SK-N-SH (cell line): ENCODE results near the gene KIF11. TPM values are rescaled to one million over a fixed set of nuclear protein-coding genes. Genes with fewer than 3 reads are reported as not detected.

Experiments used
- CTCF ChIA-PET: fragments of 300-600, 350-600 bp; formaldehyde crosslinking; extraction: SDS; loops from one replicate; lab custom pipeline; 2021; lab: Yijun Ruan, JAX
- POLR2A ChIA-PET: fragments of 350-600 bp; sonication (Branson Sonifier 250); formaldehyde crosslinking; extraction: SDS; loops from one replicate; lab custom pipeline; 2020; ENCODE audit warnings: antibody characterized with exemption, inconsistent platforms; lab: Yijun Ruan, JAX
- DNase-seq: peaks from one replicate; pipeline ENCODE4 v3.0.0; 2012
- H2AFZ ChIP-seq: fragments of 200-600 bp; sonication (generic); 2 replicates; pipeline ENCODE4 v1.8.1; 2016; ENCODE audit warnings: antibody characterized with exemption, mild to moderate bottlenecking, low read depth
- H3F3A ChIP-seq: fragments of 200-600 bp; sonication (generic); replicated peaks from 2 replicates; pipeline ENCODE3; 2016; ENCODE audit warnings: antibody characterized with exemption, mild to moderate bottlenecking; ENCODE audit not compliant: insufficient read depth
- H3K27ac ChIP-seq, 2 experiments: fragments of 200-500 bp in 1 of 2; fragments of 200-600 bp in 1 of 2; sonication (Bioruptor generic) in 1 of 2; sonication (generic), shearing (Covaris generic) in 1 of 2; 2 replicates each; pipeline versions ENCODE4 v1.5.1 to v1.6.1; 2014 to 2016; ENCODE audit warnings: low read depth in 2 of 2, inconsistent platforms in 1 of 2, low read length in 1 of 2, mild to moderate bottlenecking in 1 of 2, mixed read lengths in 1 of 2
- H3K27me3 ChIP-seq: fragments of 200-600 bp; sonication (generic), shearing (Covaris generic); 2 replicates; pipeline ENCODE4 v1.6.1; 2016; ENCODE audit warnings: mixed run types; ENCODE audit not compliant: insufficient read depth
- H3K36me3 ChIP-seq, 2 experiments: fragments of 200-500 bp in 1 of 2; fragments of 200-600 bp in 1 of 2; sonication (Bioruptor generic) in 1 of 2; sonication (generic) in 1 of 2; replicated peaks in 1 of 2; 2 replicates each; pipeline versions ENCODE3 to v1.5.1; 2014 to 2016; ENCODE audit warnings: low read length in 1 of 2, mild to moderate bottlenecking in 1 of 2; ENCODE audit not compliant: insufficient read depth in 2 of 2, control insufficient read depth in 1 of 2
- H3K4me1 ChIP-seq, 2 experiments: fragments of 200-500 bp in 1 of 2; fragments of 200-600 bp in 1 of 2; sonication (Bioruptor generic) in 1 of 2; sonication (generic), shearing (Covaris generic) in 1 of 2; 2 replicates each; pipeline versions ENCODE4 v1.5.1 to v1.6.1; 2014 to 2016; ENCODE audit warnings: low read depth in 1 of 2, low read length in 1 of 2, mixed run types in 1 of 2; ENCODE audit not compliant: insufficient read depth in 2 of 2, control insufficient read depth in 1 of 2
- H3K4me2 ChIP-seq: fragments of 200-600 bp; sonication (generic), shearing (Covaris generic); 2 replicates; pipeline ENCODE4 v1.6.1; 2017; ENCODE audit warnings: mixed run types
- H3K4me3 ChIP-seq, 2 experiments: fragments of 200-500 bp in 1 of 2; fragments of 200-600 bp in 1 of 2; sonication (Bioruptor generic) in 1 of 2; sonication (generic), shearing (Covaris generic) in 1 of 2; 2 replicates each; pipeline versions ENCODE4 v1.5.1 to v1.8.1; 2014 to 2016; ENCODE audit warnings: low read depth in 2 of 2, inconsistent platforms in 1 of 2, low read length in 1 of 2, mild to moderate bottlenecking in 1 of 2, mixed read lengths in 1 of 2, moderate library complexity in 1 of 2
- H3K79me2 ChIP-seq: fragments of 200-600 bp; sonication (generic); 2 replicates; pipeline ENCODE4 v1.8.1; 2017; ENCODE audit warnings: mild to moderate bottlenecking; ENCODE audit not compliant: insufficient read depth
- H3K9ac ChIP-seq: fragments of 200-600 bp; sonication (generic); 2 replicates; pipeline ENCODE4 v1.6.1; 2017; ENCODE audit warnings: mixed run types
- H3K9me2 ChIP-seq: fragments of 200-600 bp; sonication (generic); 2 replicates; pipeline ENCODE4 v1.6.1; 2017; ENCODE audit warnings: mixed run types
- H3K9me3 ChIP-seq: fragments of 200-600 bp; sonication (generic); 2 replicates; pipeline ENCODE4 v1.6.1; 2017; ENCODE audit warnings: mixed run types, mild to moderate bottlenecking, moderate library complexity
- H4K20me1 ChIP-seq: fragments of 200-600 bp; sonication (generic); 2 replicates; pipeline ENCODE4 v1.6.1; 2017; ENCODE audit warnings: mild to moderate bottlenecking, mixed run types; ENCODE audit not compliant: insufficient read depth
- CTCF ChIP-seq: fragments of 200-600 bp; sonication (generic); IDR thresholded peaks from 2 replicates; pipeline ENCODE4 v1.6.1; 2017; ENCODE audit warnings: antibody characterized with exemption, mild to moderate bottlenecking, moderate library complexity
- ELF1 ChIP-seq: IDR thresholded peaks from 2 replicates; pipeline ENCODE4 v1.4.0; 2012
- EP300 ChIP-seq, 2 experiments: IDR thresholded peaks; 2 replicates each; pipeline versions ENCODE4 v1.4.0 to v1.6.1; 2012; ENCODE audit warnings: borderline replicate concordance in 1 of 2, low read depth in 1 of 2, low read length in 1 of 2
- EZH2phosphoT487 ChIP-seq: fragments of 200-600 bp; sonication (generic); IDR thresholded peaks from 2 replicates; pipeline ENCODE4 v1.6.1; 2017; ENCODE audit warnings: low read depth, mixed run types, mild to moderate bottlenecking, antibody characterized with exemption, moderate library complexity, borderline replicate concordance
- FOSL2 ChIP-seq: IDR thresholded peaks from 2 replicates; pipeline ENCODE4 v1.4.0; 2012; ENCODE audit warnings: low read depth, mild to moderate bottlenecking, moderate library complexity, borderline replicate concordance
- FOXJ3 ChIP-seq: sonication (generic); formaldehyde crosslinking; IDR thresholded peaks from 2 replicates; pipeline ENCODE4 v1.5.1; 2020; ENCODE audit warnings: mild to moderate bottlenecking, missing genetic modification reagents
- FOXM1 ChIP-seq: IDR thresholded peaks from 2 replicates; pipeline ENCODE4 v1.4.0; 2012; ENCODE audit warnings: low read depth, mild to moderate bottlenecking
- GABPA ChIP-seq: IDR thresholded peaks from 2 replicates; pipeline ENCODE4 v1.4.0; 2012; ENCODE audit warnings: low read depth, mild to moderate bottlenecking
- IRF3 ChIP-seq: fragments of 150-350 bp; IDR thresholded peaks from 2 replicates; pipeline ENCODE4 v1.6.1; 2016; ENCODE audit warnings: mild to moderate bottlenecking, low read depth, low read length
- JUND ChIP-seq: IDR thresholded peaks from 2 replicates; pipeline ENCODE4 v1.4.0; 2012
- MAX ChIP-seq: IDR thresholded peaks from 2 replicates; pipeline ENCODE4 v1.4.0; 2012; ENCODE audit warnings: low read depth
- MXI1 ChIP-seq: IDR thresholded peaks from 2 replicates; pipeline ENCODE4 v1.6.1; 2012; ENCODE audit warnings: mild to moderate bottlenecking, low read depth, low read length, improper control_type of control experiment
- NFIC ChIP-seq: IDR thresholded peaks from 2 replicates; pipeline ENCODE4 v1.4.0; 2012; ENCODE audit warnings: borderline replicate concordance
- NRF1 ChIP-seq: IDR thresholded peaks from 2 replicates; pipeline ENCODE4 v1.6.1; 2012; ENCODE audit warnings: low read depth, mild to moderate bottlenecking, low read length
- POLR2AphosphoS5 ChIP-seq: IDR thresholded peaks from 2 replicates; pipeline ENCODE4 v1.6.1; 2012; ENCODE audit warnings: low read depth, low read length
- RAD21 ChIP-seq: IDR thresholded peaks from 2 replicates; pipeline ENCODE4 v1.6.1; 2012; ENCODE audit warnings: mild to moderate bottlenecking, low read length
- RFX5 ChIP-seq: IDR thresholded peaks from 2 replicates; pipeline ENCODE4 v1.6.1; 2012; ENCODE audit warnings: mild to moderate bottlenecking, improper control_type of control experiment, low read length
- RXRA ChIP-seq: IDR thresholded peaks from 2 replicates; pipeline ENCODE4 v1.4.0; 2012; ENCODE audit warnings: low read depth, mild to moderate bottlenecking, borderline replicate concordance
- SIN3A ChIP-seq: IDR thresholded peaks from 2 replicates; pipeline ENCODE4 v1.6.1; 2012; ENCODE audit warnings: low read depth, mild to moderate bottlenecking, low read length, moderate library complexity, borderline replicate concordance
- SMC3 ChIP-seq: IDR thresholded peaks from 2 replicates; pipeline ENCODE4 v1.6.1; 2012; ENCODE audit warnings: low read depth, low read length, improper control_type of control experiment
- TAF1 ChIP-seq: IDR thresholded peaks from 2 replicates; pipeline ENCODE4 v1.6.1; 2012; ENCODE audit warnings: low read depth, mild to moderate bottlenecking, low read length, moderate library complexity, borderline replicate concordance
- TCF12 ChIP-seq: IDR thresholded peaks from 2 replicates; pipeline ENCODE4 v1.4.0; 2012
- TEAD4 ChIP-seq: IDR thresholded peaks from 2 replicates; pipeline ENCODE4 v1.4.0; 2012; ENCODE audit warnings: mild to moderate bottlenecking, borderline replicate concordance; ENCODE audit not compliant: insufficient read depth
- USF1 ChIP-seq: IDR thresholded peaks from 2 replicates; pipeline ENCODE4 v1.4.0; 2012; ENCODE audit warnings: low read depth, borderline replicate concordance
- ZBTB33 ChIP-seq: IDR thresholded peaks from 2 replicates; pipeline ENCODE4 v1.4.0; 2012; ENCODE audit warnings: low read depth, borderline replicate concordance
- whole genome bisulfite sequencing: methylation state at CpG from one replicate; pipeline ENCODE4 v1.1.6; 2017; ENCODE audit warnings: low lambda C conversion rate; 5-methylcytosine and 5-hydroxymethylcytosine counted together
- polyA plus RNA-seq, 3 experiments: library from polyadenylated mRNA; depleted of rRNA; stranded (reverse); fragments of >200 nt; gene quantifications; 2 replicates each; pipeline ENCODE4 v1.2.3, GENCODE V29; 2012

KIF11 gene
- polyA plus RNA-seq, 1 of the 3 experiments (the other 2 are of a cell fraction): 4.0 TPM

- no peak for DNase-seq
- ChIA-PET POLR2A (no interaction called here), CTCF (no interaction called here)
- H3K79me2 ChIP-seq: peaks cover 47% of the 10 kb centered on the region
- no peaks in the 10 kb centered on the region for H3K4me1 ChIP-seq
- H3K36me3 ChIP-seq: peaks cover 12 to 49% of the 10 kb centered on the region in 2 experiments
- 95% methylated on average over 3 of the region's 3 CpGs for WGBS
- peaks cover 3% of the 10 kb centered on the region; the same call in 1 of the 2 replicates for H4K20me1 ChIP-seq
- no peak overlapping the region for H2AFZ ChIP-seq
- no peak overlapping the region for H3K9ac ChIP-seq
- no peaks in the 10 kb centered on the region for H3K9me3 ChIP-seq
- H3K4me2 ChIP-seq: no peak overlapping the region
- H3K4me3 ChIP-seq: no peak overlapping the region
- H3F3A ChIP-seq: no peaks in the 10 kb centered on the region
- H3K9me2 ChIP-seq: no peaks in the 10 kb centered on the region
- TF ChIP-seq FOXM1 (no peak), SIN3A (no peak), RFX5 (no peak), ELF1 (no peak), EP300 (IDR thresholded peaks at IDR 0.05; ENCODE audit: borderline replicate concordance in 1 of 2, low read depth in 1 of 2, low read length in 1 of 2) (no peak), SMC3 (no peak), EZH2phosphoT487 (no peak), CTCF (no peak), ZBTB33 (no peak), NFIC (no peak), IRF3 (no peak), TEAD4 (no peak), MXI1 (no peak)
- no peaks in the 10 kb centered on the region for H3K27me3 ChIP-seq
- H3K27ac ChIP-seq: no peak overlapping the region
These were observed 22.6 kb downstream of the KIF11 start for GRCh38 chr10:92615515-92615914.

GRCh38 chr10:92619368-92619767, 26.4 kb downstream of the KIF11 start:
- no peak overlapping the region for H3K9ac ChIP-seq
- H3K4me3 ChIP-seq: no peak overlapping the region
- H3K36me3 ChIP-seq: peaks cover 2 to 51% of the 10 kb centered on the region in 2 experiments
- DNase-seq: no peak
- ChIA-PET CTCF (interaction anchor here (1.6 kb wide), 1 partner anchor 223 kb away, joined by 3 read pairs; no protein-coding TSS in a partner anchor), POLR2A (no interaction called here)
- no peak overlapping the region for H3K4me2 ChIP-seq
- no peaks in the 10 kb centered on the region for H3K9me2 ChIP-seq
- no peaks in the 10 kb centered on the region for H3K27me3 ChIP-seq
- no peaks in the 10 kb centered on the region for H3K9me3 ChIP-seq
- peaks cover 27% of the 10 kb centered on the region for H3K79me2 ChIP-seq
- no peak overlapping the region for H3K27ac ChIP-seq
- H3F3A ChIP-seq: peaks cover 4% of the 10 kb centered on the region
- no peaks in the 10 kb centered on the region for H3K4me1 ChIP-seq
- no peak overlapping the region for H2AFZ ChIP-seq
- no peaks in the 10 kb centered on the region for H4K20me1 ChIP-seq
- TF ChIP-seq EZH2phosphoT487 (no peak), FOXJ3 (CRISPR knock-in tag) (no peak), ELF1 (no peak), FOSL2 (no peak), RFX5 (no peak), USF1 (no peak), MXI1 (no peak), TCF12 (no peak), GABPA (no peak), RAD21 (no peak), TEAD4 (no peak), TAF1 (no peak), JUND (no peak), RXRA (no peak), NRF1 (no peak), EP300 (IDR thresholded peaks at IDR 0.05; ENCODE audit: borderline replicate concordance in 1 of 2, low read depth in 1 of 2, low read length in 1 of 2) (no peak), POLR2AphosphoS5 (no peak), FOXM1 (no peak), MAX (no peak)
